GM12878 (cell line): Measurements from ENCODE around the gene FBXL19. TPM values are rescaled to one million over a fixed set of nuclear protein-coding genes. Genes with fewer than 3 reads are reported as not detected.

Experiments
- ATAC-seq: fragments of 200-7000 bp; cut with Tn5 transposase; 3 replicates; pipeline ENCODE4 v1.9.1; 2020; ENCODE audit warnings: mild to moderate bottlenecking, moderate library complexity
- BruUV-seq: library from RNA; stranded (reverse); fragments of 400-500 nt; replicated peaks from 2 replicates; lab custom pipeline; 2021; lab: Mats Ljungman, UMichigan
- CTCF ChIA-PET: fragments of 300-600 bp; sonication (Branson Sonifier 250); formaldehyde crosslinking; extraction: SDS; loops from one replicate; lab custom pipeline; 2021; ENCODE audit warnings: inconsistent platforms; lab: Yijun Ruan, JAX
- POLR2A ChIA-PET: fragments of 350-600 bp; formaldehyde crosslinking; extraction: SDS; loops from one replicate; lab custom pipeline; 2021; ENCODE audit warnings: inconsistent platforms; lab: Charles Lee
- RAD21 ChIA-PET: fragments of 300-600 bp; sonication (Branson Sonifier 250); formaldehyde crosslinking; loops from one replicate; lab custom pipeline; 2023; ENCODE audit warnings: antibody characterized with exemption; ENCODE audit not compliant: unreplicated experiment; lab: Charles Lee
- SMC1A ChIA-PET: fragments of 300-600 bp; sonication (Branson Sonifier 250); formaldehyde crosslinking; loops from one replicate; lab custom pipeline; 2023; ENCODE audit not compliant: unreplicated experiment, uncharacterized antibody; lab: Charles Lee
- DNase-seq: peaks from one replicate; pipeline ENCODE4 v3.0.0-alpha.2; 2011; ENCODE audit warnings: low read depth, low spot score
- FAIRE-seq: peaks from 3 replicates; lab custom pipeline; 2011; peaks lifted over from hg19 to GRCh38; lab: Jason Lieb, UNC
- H2AFZ ChIP-seq: 2 replicates; pipeline ENCODE4 v1.6.0; 2011; ENCODE audit warnings: low read depth, low read length, control low read depth; ENCODE audit not compliant: control insufficient read depth
- H3K27ac ChIP-seq: 2 replicates; pipeline ENCODE4 v1.5.1; 2011; ENCODE audit warnings: control low read depth; ENCODE audit not compliant: control insufficient read depth, insufficient read depth
- H3K27me3 ChIP-seq, 2 experiments: replicated peaks in 1 of 2; 2 replicates each; pipeline versions ENCODE4 v1.6.0 to v1.6.1; 2011; ENCODE audit warnings: low read length in 1 of 2; ENCODE audit not compliant: control insufficient read depth in 2 of 2, insufficient read depth in 2 of 2
- H3K36me3 ChIP-seq, 2 experiments: 2 replicates each; pipeline ENCODE4 v1.5.1; 2011; ENCODE audit warnings: low read length in 1 of 2; ENCODE audit not compliant: control insufficient read depth in 2 of 2, insufficient read depth in 2 of 2
- H3K4me1 ChIP-seq: 2 replicates; pipeline ENCODE4 v1.6.1; 2011; ENCODE audit warnings: mild to moderate bottlenecking, low read length, moderate library complexity, mixed read lengths; ENCODE audit not compliant: control insufficient read depth, insufficient read depth
- H3K4me2 ChIP-seq: 2 replicates; pipeline ENCODE4 v1.6.0; 2011; ENCODE audit warnings: control low read depth; ENCODE audit not compliant: control insufficient read depth, insufficient read depth
- H3K4me3 ChIP-seq: fragments of 200-600 bp; sonication (generic); 2 replicates; pipeline ENCODE4 v1.5.1; 2016
- H3K79me2 ChIP-seq: 2 replicates; pipeline ENCODE4 v1.6.0; 2011; ENCODE audit warnings: low read length; ENCODE audit not compliant: control insufficient read depth, insufficient read depth
- H3K9ac ChIP-seq: 2 replicates; pipeline ENCODE4 v1.8.0; 2011; ENCODE audit warnings: low read length, control low read depth, mixed read lengths; ENCODE audit not compliant: control insufficient read depth, insufficient read depth
- H3K9me3 ChIP-seq: replicated peaks from 3 replicates; pipeline ENCODE4 v1.5.1; 2011; ENCODE audit warnings: mild to moderate bottlenecking, low read length; ENCODE audit not compliant: control insufficient read depth, insufficient read depth
- H4K20me1 ChIP-seq: 2 replicates; pipeline ENCODE4 v1.6.0; 2011; ENCODE audit not compliant: control insufficient read depth, insufficient read depth
- ELK1 ChIP-seq: IDR thresholded peaks from 2 replicates; pipeline ENCODE4 v1.6.1; 2012; ENCODE audit warnings: low read depth, low read length, improper control_type of control experiment
- MYB ChIP-seq: fragments of 150-350 bp; IDR thresholded peaks from 2 replicates; pipeline ENCODE4 v1.6.1; 2014; ENCODE audit warnings: mild to moderate bottlenecking, low read depth, low read length, borderline replicate concordance
- MYC ChIP-seq: IDR thresholded peaks from 2 replicates; pipeline ENCODE4 v1.6.1; 2011; ENCODE audit warnings: mild to moderate bottlenecking, low read length, moderate library complexity, inconsistent platforms; ENCODE audit not compliant: insufficient read depth, insufficient replicate concordance, insufficient read length, severe bottlenecking
- REST ChIP-seq: IDR thresholded peaks from 2 replicates; pipeline ENCODE4 v1.6.1; 2012; ENCODE audit warnings: mild to moderate bottlenecking, low read depth, low read length
- SMARCA5 ChIP-seq: fragments of 450-650 bp; IDR thresholded peaks from 2 replicates; pipeline ENCODE4 v1.6.1; 2017; ENCODE audit warnings: mild to moderate bottlenecking
- SMC3 ChIP-seq: IDR thresholded peaks from 2 replicates; pipeline ENCODE4 v1.6.1; 2011; ENCODE audit warnings: low read length, improper control_type of control experiment, borderline replicate concordance
- WGBS: methylation state at CpG from one replicate; pipeline ENCODE4 v1.1.6; 2016; ENCODE audit warnings: low lambda C conversion rate; ENCODE audit not compliant: insufficient replicate concordance, insufficient coverage; ENCODE audit errors: missing lambda C conversion rate; 5-methylcytosine and 5-hydroxymethylcytosine counted together
- in situ Hi-C: fragments of 300-500 bp; cut with MboI; formaldehyde crosslinking; loops from 9 replicates; pipeline ENCODE4 v1.14.3; 2018; ENCODE audit warnings: mixed read lengths
- intact Hi-C: fragments of 100-400 bp; cut with micrococcal nuclease; formaldehyde crosslinking; loops from one replicate; pipeline ENCODE4 v1.14.2; 2022; ENCODE audit not compliant: unreplicated experiment
- polyA plus RNA-seq, 11 experiments: library from polyadenylated mRNA; depleted of rRNA in 4 of 11; unstranded in 6 of 11; stranded (reverse) in 5 of 11; fragments of >200 nt; fragmentation: Nextera tagmentation in 4 of 11; fragmentation: Illumina TruSeq in 1 of 11; extraction: Ambion mirVana in 4 of 11; extraction: Trizol in 1 of 11; gene quantifications; 1 replicate in 1 of 11; 2 replicates in 10 of 11; pipeline versions ENCODE4 v1.2.1 to v1.2.3, GENCODE V29; 2011 to 2016; ENCODE audit warnings: inconsistent platforms in 2 of 11, missing spikeins in 2 of 11, low read depth in 1 of 11
- total RNA-seq, 4 experiments: library from RNA; depleted of rRNA in 3 of 4; stranded (reverse); fragments of >200 nt in 3 of 4; fragmentation: Illumina TruSeq in 1 of 4; extraction: Trizol in 1 of 4; gene quantifications; 2 replicates each; pipeline versions ENCODE4 v1.2.1 to v1.2.3, GENCODE V29; 2013 to 2021

Gene FBXL19
- total and polyA plus RNA-seq, 10 of the 15 experiments (the other 5 are each of a cell fraction or from before 2014, with no cell fraction given), result 0.02 to 32.1 (median 6.8) TPM; not detected in 1

GRCh38 chr16:30979170-30980022 lies 56.0 kb downstream of the FBXL19 start:
- H2AFZ ChIP-seq, result no peak overlapping the region
- ATAC-seq, result no peak
- SMC1A ChIA-PET, result no interaction called here
- WGBS, result 97% methylated on average over 40 of the region's 62 CpGs
- POLR2A ChIA-PET, result no interaction called here
- FAIRE-seq, result no peak
- H3K9ac ChIP-seq, result no peak overlapping the region
- H3K4me2 ChIP-seq, result no peak overlapping the region
- TF ChIP-seq ELK1 (no peak), REST (no peak), MYB (no peak), SMARCA5 (no peak), MYC (no peak), SMC3 (no peak)
- intact Hi-C loops, result no loop called here
- H4K20me1 ChIP-seq, result no peaks in the 10 kb centered on the region
- H3K36me3 ChIP-seq, result peaks cover 6 to 32% of the 10 kb centered on the region in 2 experiments; a peak in 3 of 4 replicates
- H3K27me3 ChIP-seq, result no peaks in the 10 kb centered on the region
- H3K79me2 ChIP-seq, result no peaks in the 10 kb centered on the region
- H3K9me3 ChIP-seq, result no peaks in the 10 kb centered on the region
- H3K4me3 ChIP-seq, result no peak overlapping the region
- CTCF ChIA-PET, result no interaction called here
- no peaks in the 10 kb centered on the region for H3K4me1 ChIP-seq
- in situ Hi-C loops, result loop anchor here (25.0 kb wide), 1 partner anchor 458 kb away; the partner anchor contains the start of genes COX6A2 and ZNF843
- no peak overlapping the region for H3K27ac ChIP-seq
- DNase-seq, result no peak
- BruUV-seq, result no TSS peak
- RAD21 ChIA-PET, result no interaction called here
